Right ventricle myocardium superior (tissue), 1 donor: ENCODE data around the gene CACNA2D2. TPM values are rescaled to one million over a fixed set of nuclear protein-coding genes. Genes with fewer than 3 reads are reported as not detected.

Experiments used
- ATAC-seq: fragments of 200-7000 bp; cut with Tn5 transposase; one replicate; pipeline ENCODE4 v1.9.1; 2020; ENCODE audit warnings: mild to moderate bottlenecking; ENCODE audit not compliant: poor library complexity
- DNase-seq: peaks from one replicate; pipeline ENCODE4 v3.0.0-alpha.2; 2020
- intact Hi-C: fragments of 100-400 bp; cut with DNase I; formaldehyde crosslinking; loops from one replicate; pipeline ENCODE4 v1.11.2; 2022
- total RNA-seq: library from RNA; stranded (reverse); fragmentation: NEBNext Ultra II Directional; extraction: Animal tissue kit (Norgen Biotek cat#: 25700); gene quantifications from one replicate; pipeline ENCODE4 v1.2.1, GENCODE V29; 2021
- donor health status: DM: no; HTN: yes; CAD: no; lungs with severe emphysema.

Gene CACNA2D2
- total RNA-seq, 1 donor from 2014 or later = 1.6 TPM

GRCh38 chr3:50314816-50315215 lies 188.6 kb downstream of the CACNA2D2 start:
- intact Hi-C loops = no loop called here
- ATAC-seq (no peak), DNase-seq (no peak)

DNA sequence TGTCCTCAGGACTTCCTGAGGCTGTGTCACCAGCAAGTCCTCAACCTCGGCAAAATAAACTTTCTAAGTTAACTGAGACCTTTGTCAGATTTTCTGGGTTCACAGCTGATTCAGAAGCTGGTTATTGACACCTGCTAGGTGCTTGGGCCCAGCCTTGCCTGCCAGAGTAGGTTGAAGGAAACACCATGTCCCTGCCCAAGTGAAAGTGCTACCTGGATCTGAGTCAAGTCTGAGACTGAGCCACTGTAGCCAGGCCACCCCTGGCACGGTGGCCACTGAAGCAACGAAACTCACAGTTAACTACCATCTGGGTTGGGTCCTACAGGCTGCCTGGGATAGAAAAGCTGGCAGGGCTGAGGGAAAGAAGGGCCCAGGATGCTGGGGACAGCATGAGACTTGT lies 189.1 kb downstream of the CACNA2D2 start:
- intact Hi-C loops = no loop called here
- no peak for DNase-seq

More for the DNA sequence above, 189.1 kb downstream of the CACNA2D2 start:
- peak; percentile 44 for ATAC-seq

Other genes starting within 250 kb of the CACNA2D2 start
- 19.9 TPM for gene SEMA3B, start 234.5 kb downstream of the CACNA2D2 start, total RNA-seq
- 29.6 TPM for gene LSMEM2, start 224.5 kb downstream of the CACNA2D2 start, total RNA-seq
- 70.1 TPM for gene IFRD2, start 211.2 kb downstream of the CACNA2D2 start, total RNA-seq
- 1.2 TPM for gene HYAL3, start 204.2 kb downstream of the CACNA2D2 start, total RNA-seq
- 6.3 TPM for gene NAA80, start 204.2 kb downstream of the CACNA2D2 start, total RNA-seq
- 66.5 TPM for gene HYAL1, start 200.1 kb downstream of the CACNA2D2 start, total RNA-seq
- 33.8 TPM for gene HYAL2, start 180.9 kb downstream of the CACNA2D2 start, total RNA-seq
- 28.2 TPM for gene TUSC2, start 175.4 kb downstream of the CACNA2D2 start, total RNA-seq
- gene RASSF1, start 162.8 kb downstream of the CACNA2D2 start, total RNA-seq = 14.1 TPM
- gene ZMYND10, start 157.9 kb downstream of the CACNA2D2 start, total RNA-seq = not detected
- 14.8 TPM for gene NPRL2, start 152.9 kb downstream of the CACNA2D2 start, total RNA-seq
- 5.6 TPM for gene CYB561D2, start 152.8 kb downstream of the CACNA2D2 start, total RNA-seq
- 24.9 TPM for gene TMEM115, start 144.1 kb downstream of the CACNA2D2 start, total RNA-seq
- gene C3orf18, start 64.1 kb upstream of the CACNA2D2 start, total RNA-seq = 53.1 TPM
- gene HEMK1, start 65.9 kb upstream of the CACNA2D2 start, total RNA-seq = 19.5 TPM
- 8.0 TPM for gene CISH, start 108.1 kb upstream of the CACNA2D2 start, total RNA-seq
- 430 TPM for gene MAPKAPK3, start 113.5 kb upstream of the CACNA2D2 start, total RNA-seq
- gene DOCK3, start 171.3 kb upstream of the CACNA2D2 start, total RNA-seq = 3.6 TPM